GM19351 (cell line): ENCODE results near the gene TMUB2.
A peak's percentile ranks its signal among the peaks of the same experiment; 100 is the strongest.
"Not testable (repeated sequence)": the region's sequence is repeated elsewhere in the genome, so short reads cannot be mapped to it uniquely, and the experiment has no call there.

Experiments used
- ATAC-seq: cut with Tn5 transposase; IDR thresholded peaks from one replicate; pipeline ENCODE4 v1.9.1; 2021; ENCODE audit warnings: mild to moderate bottlenecking, moderate library complexity; ENCODE audit not compliant: unreplicated experiment

Gene TMUB2

GRCh38 chr17:44186307-44187130 is at the start of gene TMUB2:
Gene TMUB2, plus strand, starts transcription at chr17:44186972. Its CDS starts 737 bp downstream, at chr17:44187709.
- peak; percentile 85 for ATAC-seq

- ATAC-seq, result no peak
Measured at GRCh38 chr17:44137891-44138709, 48.7 kb upstream of the TMUB2 start.

GRCh38 chr17:44143921-44144320 is 42.9 kb upstream of the TMUB2 start:
- ATAC-seq, result not testable (repeated sequence)

GRCh38 chr17:44144966-44145739 is 41.6 kb upstream of the TMUB2 start:
- ATAC-seq, result no peak

- no peak for ATAC-seq
Measured at GRCh38 chr17:44146375-44147346, 40.1 kb upstream of the TMUB2 start.

- ATAC-seq, result no peak
Measured at GRCh38 chr17:44147812-44148211, 39.0 kb upstream of the TMUB2 start.

GRCh38 chr17:44149066-44149465 is 37.7 kb upstream of the TMUB2 start:
- ATAC-seq, result not testable (repeated sequence)

- no peak for ATAC-seq
Measured at GRCh38 chr17:44149750-44150329, 36.9 kb upstream of the TMUB2 start.

- ATAC-seq, result no peak
Measured at GRCh38 chr17:44152875-44153274, 33.9 kb upstream of the TMUB2 start.

GRCh38 chr17:44155488-44155887 is 31.3 kb upstream of the TMUB2 start:
- ATAC-seq, result no peak

GRCh38 chr17:44159519-44160210 is 27.1 kb upstream of the TMUB2 start:
- no peak for ATAC-seq

- no peak for ATAC-seq
Measured at GRCh38 chr17:44164476-44164875, 22.3 kb upstream of the TMUB2 start.

GRCh38 chr17:44167181-44167861 is 19.5 kb upstream of the TMUB2 start:
- no peak for ATAC-seq

- ATAC-seq, result no peak
Measured at GRCh38 chr17:44170135-44170498, 16.7 kb upstream of the TMUB2 start.

GRCh38 chr17:44170499-44171201 is 16.1 kb upstream of the TMUB2 start, which contains the start of gene ASB16:
Gene ASB16, plus strand, starts transcription at chr17:44170704. Its CDS starts 86 bp downstream, at chr17:44170790.
- ATAC-seq, result no peak

- ATAC-seq, result no peak
Measured at GRCh38 chr17:44171931-44172455, 14.8 kb upstream of the TMUB2 start.

GRCh38 chr17:44174427-44174826 is 12.3 kb upstream of the TMUB2 start:
- ATAC-seq, result no peak

- ATAC-seq, result no peak
Measured at GRCh38 chr17:44176257-44176656, 10.5 kb upstream of the TMUB2 start.
